HG02623 (cell line): Measurements from ENCODE around the gene IFTAP.
A peak's percentile ranks its signal among the peaks of the same experiment; 100 is the strongest.
"Not testable (repeated sequence)": the region's sequence is repeated elsewhere in the genome, so short reads cannot be mapped to it uniquely, and the experiment has no call there.

Experiments used
- ATAC-seq: cut with Tn5 transposase; IDR thresholded peaks from one replicate; pipeline ENCODE4 v1.9.1; 2021; ENCODE audit warnings: moderate library complexity; ENCODE audit not compliant: unreplicated experiment

Gene IFTAP, protein sequence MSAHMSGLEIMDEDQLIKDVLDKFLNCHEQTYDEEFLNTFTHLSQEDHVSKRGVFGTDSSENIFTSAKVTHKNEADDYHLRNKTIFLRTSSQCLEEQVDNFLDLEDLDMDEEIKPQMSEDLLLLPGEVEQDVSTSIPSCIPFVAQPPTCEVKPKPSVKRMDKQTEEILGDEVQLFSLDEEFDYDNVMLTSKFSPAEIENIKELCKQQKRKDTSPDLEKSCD

DNA sequence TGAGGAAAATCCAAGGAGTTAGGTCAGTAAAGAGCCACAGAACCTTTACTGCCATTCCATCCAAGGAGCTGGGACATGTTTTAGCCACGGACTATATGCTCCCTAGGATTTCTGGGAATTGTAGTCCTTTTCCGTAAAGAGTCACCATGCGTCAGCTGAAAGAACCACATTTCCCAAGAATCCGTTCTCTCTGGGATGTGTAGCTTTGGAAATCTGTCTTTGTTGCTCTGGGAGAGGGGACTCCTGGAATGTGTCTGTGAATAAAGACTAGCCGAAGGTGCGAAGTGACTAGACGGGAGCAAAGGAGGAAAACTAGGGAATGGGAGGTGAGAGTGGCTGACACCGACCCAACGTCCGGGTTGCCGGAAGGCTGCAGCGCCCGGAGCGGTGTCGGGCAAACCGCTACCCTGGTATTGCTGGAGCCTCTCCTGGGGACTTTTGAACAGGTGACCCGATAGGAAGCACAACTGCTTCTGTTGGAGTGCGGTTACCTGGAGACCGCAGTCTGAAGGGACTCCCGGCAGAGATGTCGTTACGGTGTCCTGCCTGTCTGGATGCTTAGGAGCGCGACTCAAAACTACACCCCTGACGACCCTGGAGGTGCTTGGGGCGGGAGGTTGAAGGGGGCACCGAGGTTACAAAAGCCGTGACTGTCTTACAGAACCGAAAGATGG is at the start of gene IFTAP:
TSS of gene IFTAP (plus strand) at position 187 of the 674 bp plus-strand sequence. CDS start 15,602 bp downstream, outside the sequence.
- ATAC-seq: peak; percentile 86

DNA sequence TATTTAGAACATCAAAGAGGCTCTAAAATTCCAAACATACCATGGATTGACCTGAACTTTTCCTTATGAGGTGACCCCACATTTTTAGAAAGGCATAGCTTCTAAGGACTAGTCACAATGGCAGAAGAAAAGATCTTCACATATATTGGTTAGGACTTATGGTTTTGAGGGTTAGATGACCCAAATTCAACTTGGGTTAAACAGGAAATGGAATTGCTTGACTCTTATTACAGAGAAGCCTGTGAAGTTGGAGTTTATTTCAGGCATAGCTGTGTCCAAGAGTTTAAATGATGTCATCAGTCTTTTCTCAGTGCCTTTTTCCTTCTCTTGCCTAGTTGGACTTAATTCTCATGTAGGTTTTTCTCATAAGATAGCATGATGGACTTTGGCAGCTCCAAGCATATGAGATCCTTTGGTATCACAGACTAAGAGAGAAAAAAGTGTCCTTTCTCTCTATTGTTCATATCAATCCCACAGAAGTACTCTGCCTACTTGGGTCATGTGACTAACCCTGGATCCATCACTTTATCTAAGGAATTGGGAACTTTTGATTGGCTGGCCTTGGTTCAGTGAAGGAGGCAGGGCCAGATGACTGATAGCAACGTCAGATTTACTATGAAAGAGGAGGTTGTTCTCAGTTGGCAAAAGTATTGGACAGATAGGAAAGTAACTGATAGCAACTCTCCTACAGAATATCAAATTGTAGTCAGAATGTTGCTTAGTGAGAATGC is 43.8 kb upstream of the IFTAP start:
- ATAC-seq: no peak

DNA sequence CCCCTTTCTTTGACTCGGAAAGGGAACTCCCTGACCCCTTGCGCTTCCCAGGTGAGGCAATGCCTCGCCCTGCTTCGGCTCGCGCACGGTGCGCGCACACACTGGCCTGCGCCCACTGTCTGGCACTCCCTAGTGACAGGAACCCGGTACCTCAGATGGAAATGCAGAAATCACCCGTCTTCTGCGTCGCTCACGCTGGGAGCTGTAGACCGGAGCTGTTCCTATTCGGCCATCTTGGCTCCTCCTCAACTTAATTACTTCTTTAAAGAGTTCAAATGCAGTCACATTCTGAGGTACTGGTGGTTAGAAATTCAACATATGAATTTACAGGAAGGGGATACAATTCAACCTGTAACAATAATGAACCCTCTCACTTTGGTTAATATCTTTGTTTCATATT is 36.9 kb upstream of the IFTAP start:
- not testable (repeated sequence) for ATAC-seq

DNA sequence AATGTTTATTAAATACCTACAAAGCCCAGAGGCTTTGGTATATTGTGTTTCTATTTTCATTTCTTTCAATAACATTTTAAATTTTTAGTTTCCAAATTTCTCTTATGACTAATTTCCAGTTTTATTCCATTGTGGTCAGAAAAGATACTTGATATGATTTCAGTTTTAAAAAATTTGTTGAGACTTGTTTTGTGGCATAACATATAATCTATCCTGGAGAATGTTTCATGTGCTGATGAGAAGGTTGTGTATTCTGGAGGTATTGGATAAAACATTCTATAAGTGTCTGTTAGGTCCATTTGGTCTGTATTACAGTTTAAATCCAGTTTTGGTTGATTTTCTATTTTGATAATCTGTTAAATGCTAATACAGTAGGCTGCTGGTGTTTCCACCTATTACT is 36.3 kb upstream of the IFTAP start:
- no peak for ATAC-seq

DNA sequence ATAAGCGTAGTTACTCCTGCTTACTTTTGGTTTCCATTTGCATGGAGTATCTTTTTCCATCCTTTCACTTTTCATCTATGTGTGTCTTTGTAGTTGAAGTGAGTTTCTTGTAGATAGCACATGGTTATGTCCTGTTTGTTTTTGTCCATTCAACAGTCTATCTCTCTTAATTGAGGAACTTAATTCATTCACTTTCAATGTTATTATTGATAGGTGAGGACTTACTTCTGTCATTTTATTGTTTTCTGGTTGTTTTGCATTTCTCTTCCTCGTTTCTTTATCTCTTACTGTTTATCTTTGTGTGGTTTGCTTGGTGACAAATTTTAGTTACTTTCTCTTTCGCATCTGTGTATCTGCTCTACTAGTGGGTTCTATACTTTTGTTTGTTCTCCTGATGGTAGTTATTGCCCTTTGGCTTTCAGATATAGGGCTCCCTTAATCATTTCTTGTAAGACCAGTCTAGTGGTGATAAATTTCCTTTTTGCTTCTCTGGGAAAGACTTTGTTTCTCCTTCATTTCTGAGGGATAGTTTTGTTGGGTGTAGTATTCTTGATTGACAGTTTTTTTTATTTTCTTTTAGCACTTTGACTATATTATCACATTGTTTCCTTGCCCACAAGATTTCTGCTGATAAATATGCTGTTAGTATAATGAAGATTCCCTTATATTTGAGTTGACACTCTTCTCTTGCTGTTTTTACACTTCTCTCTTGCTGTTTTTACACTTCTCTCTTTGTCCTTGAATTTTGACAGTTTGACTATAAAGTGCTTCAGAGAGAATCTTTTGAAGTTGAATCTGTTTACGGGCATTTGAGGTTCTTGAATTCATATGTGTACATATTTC is 35.5 kb upstream of the IFTAP start:
- ATAC-seq: peak; percentile 96

DNA sequence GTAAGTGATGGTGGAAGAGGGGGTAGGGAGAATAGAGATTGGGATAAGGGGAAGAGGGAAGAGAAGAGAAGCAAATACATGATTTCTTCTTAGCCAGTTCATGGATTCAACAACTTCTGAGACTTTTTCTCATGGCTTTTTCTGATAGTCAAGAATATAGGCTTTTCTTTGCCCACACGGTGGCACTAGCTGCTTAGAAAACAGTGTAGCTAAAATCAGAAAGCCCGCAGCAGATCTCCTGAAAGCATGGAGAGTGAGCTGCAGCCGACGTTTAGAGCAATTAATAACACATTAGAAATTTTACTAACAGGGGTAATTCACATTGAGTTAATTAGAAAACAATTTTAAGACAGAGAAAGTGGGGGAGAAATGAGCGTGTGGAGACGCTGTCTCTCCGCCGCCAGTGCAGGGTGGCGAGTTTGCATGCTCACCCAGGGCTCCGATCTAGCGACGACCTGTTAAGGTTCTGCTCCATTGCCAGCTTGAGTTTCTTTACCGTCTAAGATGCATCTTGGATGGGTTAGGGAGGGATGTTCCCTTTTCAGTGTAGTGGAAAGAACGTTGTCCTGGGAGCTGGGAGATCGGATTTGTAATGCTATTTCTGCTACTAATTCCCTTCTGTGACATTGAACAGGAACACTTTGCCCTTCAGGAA is 29.8 kb upstream of the IFTAP start:
- ATAC-seq: no peak

DNA sequence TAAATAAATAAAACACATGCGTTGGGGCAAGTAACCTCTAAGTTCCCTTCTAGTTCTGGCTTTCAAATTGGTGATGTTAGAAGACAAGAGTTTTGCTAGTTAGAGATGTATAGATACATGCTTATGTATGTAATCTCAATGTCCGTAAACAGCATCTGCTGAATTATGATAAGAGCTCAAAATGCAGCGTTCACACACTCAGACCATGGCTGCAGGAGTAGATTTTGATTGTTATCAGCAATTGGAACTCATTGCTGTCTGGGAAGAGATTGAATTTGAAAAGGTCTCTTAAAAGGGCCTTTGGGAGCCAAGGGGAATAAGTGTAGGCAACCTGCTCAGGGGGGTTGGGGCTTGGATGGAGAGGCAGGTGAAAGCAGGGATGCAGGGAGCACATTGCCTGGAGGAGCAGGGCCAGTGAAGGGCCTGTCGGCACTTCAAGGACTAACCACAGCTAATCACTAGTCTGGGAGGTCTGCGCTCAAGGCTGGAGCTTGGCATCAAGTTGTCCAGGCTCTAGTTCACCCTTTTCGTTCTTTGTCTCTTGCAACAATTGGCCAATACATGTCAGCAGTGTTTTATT is 29.2 kb upstream of the IFTAP start:
- no peak for ATAC-seq

DNA sequence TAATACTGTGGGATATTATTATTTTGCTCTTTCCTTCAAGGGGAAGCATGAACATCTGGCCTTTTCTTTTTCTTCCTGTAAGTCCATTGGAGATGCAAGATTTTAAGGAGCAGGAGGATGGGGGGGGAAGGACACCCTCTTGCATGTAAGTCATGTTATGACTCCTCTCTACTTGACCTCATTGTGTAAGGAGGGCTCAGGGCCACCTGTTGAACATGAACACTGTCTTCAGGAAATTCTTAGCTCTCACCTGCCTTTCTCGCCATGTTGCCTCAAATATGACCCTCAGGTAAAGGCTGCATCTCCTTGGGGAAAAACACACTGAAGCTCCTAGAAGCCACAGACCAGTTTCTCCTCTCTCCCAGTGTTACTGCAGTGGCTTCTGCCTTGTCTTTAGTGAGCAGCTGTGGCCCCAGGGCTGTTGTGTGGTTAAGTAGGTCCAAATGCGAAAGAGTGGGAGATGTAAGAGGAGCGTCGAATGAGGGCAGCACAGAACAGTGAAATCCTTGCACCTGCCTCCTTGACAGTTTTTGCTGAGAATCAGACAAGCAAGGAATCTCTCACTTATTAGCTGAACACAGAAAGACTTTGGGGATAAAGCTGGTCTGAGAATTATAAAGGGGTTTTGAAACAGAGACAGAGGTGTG is 27.8 kb upstream of the IFTAP start:
- ATAC-seq: no peak

DNA sequence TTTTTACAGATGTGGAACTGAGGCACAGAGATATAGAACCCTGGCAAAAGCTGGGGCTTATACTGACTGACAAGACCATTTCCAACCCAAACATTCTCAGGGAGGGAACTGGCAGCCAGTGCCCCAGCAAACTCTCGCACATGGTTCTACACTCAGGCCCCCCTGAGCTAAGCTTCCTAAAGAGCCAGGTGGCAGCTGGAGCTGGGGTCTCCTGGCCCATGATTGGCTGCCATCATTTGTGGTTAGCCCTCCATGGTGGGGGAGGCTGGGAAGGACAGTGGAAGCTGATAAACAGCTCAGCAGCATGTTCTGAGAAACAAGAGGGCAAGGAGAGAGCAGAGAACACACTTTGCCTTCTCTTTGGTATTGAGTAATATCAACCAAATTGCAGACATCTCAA is 26.6 kb upstream of the IFTAP start, which contains the start of gene RAG1:
TSS of gene RAG1 (plus strand) at position 314 of the 400 bp plus-strand sequence. CDS start 5,298 bp downstream, outside the sequence.
- ATAC-seq: no peak

DNA sequence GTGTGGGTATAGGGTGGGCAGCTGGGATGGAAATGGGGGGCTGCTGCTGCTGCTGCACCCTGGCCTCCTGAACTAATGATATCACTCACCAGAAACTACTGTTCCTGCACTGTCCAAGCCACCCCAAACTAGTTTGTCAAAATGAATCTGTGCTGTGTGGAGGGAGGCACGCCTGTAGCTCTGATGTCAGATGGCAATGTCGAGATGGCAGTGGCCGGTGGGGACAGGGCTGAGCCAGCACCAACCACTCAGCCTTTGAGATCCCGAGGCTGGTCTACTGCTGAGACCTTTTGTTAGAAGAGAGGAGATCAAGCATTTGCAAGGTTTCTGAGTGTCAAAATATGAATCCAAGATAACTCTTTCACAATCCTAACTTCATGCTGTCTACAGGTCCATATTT is 25.2 kb upstream of the IFTAP start:
- no peak for ATAC-seq

DNA sequence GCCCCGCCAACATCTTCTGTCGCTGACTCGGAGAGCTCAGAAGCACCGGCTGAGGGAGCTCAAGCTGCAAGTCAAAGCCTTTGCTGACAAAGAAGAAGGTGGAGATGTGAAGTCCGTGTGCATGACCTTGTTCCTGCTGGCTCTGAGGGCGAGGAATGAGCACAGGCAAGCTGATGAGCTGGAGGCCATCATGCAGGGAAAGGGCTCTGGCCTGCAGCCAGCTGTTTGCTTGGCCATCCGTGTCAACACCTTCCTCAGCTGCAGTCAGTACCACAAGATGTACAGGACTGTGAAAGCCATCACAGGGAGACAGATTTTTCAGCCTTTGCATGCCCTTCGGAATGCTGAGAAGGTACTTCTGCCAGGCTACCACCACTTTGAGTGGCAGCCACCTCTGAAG is 19.8 kb upstream of the IFTAP start:
- no peak for ATAC-seq

DNA sequence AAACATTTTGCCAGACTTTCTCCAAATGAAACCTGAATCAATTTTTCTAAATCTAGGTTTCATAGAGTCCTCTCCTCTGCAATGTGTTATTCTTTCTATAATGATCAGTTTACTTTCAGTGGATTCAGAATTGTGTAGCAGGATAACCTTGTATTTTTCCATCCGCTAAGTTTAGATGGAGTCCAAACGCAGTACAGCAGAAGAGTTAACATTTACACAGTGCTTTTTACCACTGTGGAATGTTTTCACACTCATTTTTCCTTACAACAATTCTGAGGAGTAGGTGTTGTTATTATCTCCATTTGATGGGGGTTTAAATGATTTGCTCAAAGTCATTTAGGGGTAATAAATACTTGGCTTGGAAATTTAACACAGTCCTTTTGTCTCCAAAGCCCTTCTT is 16.9 kb upstream of the IFTAP start:
- ATAC-seq: no peak

DNA sequence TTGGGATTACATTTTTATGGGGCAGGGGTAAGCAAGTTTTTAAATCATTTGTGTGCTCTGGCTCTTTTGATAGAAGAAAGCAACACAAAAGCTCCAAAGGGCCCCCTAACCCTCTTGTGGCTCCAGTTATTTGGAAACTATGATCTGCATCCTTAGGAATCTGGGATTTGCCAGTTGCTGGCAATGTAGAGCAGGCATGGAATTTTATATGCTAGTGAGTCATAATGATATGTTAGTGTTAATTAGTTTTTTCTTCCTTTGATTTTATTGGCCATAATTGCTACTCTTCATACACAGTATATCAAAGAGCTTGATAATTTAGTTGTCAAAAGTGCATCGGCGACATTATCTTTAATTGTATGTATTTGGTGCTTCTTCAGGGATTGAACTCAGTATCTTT is 16.4 kb upstream of the IFTAP start:
- ATAC-seq: no peak

DNA sequence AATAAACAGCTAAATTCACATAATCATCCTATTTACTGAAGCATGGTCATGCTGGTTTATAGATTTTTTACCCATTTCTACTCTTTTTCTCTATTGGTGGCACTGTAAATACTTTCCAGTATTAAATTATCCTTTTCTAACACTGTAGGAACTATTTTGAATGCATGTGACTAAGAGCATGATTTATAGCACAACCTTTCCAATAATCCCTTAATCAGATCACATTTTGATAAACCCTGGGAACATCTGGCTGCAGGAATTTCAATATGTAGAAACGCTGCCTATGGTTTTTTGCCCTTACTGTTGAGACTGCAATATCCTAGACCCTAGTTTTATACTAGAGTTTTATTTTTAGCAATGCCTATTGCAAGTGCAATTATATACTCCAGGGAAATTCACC is 15.8 kb upstream of the IFTAP start:
- no peak for ATAC-seq

DNA sequence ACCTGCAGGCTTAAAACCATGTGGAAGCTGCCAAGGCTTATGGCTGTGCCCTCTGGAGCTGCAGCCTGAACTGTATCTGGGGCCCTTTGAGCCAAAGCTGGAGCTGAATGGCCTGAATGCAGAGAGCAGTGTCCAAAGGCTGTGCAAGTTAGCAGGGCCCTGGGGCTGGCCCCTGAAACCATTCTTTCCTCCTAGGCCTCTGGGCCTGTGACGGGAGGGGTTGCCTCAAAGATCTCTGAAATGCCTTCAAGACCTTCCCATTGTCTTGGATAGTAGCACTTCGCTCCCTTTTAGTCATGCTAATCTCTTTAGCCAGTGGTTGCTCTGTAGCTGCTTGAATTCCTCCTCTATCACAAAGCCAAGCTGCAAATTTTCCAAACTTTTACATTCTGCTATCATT is 12.8 kb upstream of the IFTAP start:
- no peak for ATAC-seq

DNA sequence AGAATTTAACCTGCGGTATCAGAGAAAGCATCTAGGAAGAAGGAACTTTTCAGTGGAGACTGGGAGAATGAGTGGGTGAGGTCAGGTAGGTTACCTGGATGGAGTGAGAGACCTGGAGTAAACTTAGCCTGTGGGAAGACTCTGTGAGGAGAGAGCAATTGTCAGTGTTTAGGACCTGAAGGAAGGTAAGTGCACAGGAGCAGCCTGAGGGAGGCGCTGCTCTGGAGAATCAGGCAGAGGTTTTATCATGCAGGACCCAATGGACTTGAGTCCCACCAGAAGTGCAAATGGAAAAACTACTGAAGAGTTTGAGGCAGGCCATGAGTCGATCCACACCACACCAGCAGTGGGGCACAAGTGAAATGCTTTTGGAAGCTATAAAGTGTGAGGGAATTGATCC is 10.6 kb upstream of the IFTAP start:
- ATAC-seq: no peak

DNA sequence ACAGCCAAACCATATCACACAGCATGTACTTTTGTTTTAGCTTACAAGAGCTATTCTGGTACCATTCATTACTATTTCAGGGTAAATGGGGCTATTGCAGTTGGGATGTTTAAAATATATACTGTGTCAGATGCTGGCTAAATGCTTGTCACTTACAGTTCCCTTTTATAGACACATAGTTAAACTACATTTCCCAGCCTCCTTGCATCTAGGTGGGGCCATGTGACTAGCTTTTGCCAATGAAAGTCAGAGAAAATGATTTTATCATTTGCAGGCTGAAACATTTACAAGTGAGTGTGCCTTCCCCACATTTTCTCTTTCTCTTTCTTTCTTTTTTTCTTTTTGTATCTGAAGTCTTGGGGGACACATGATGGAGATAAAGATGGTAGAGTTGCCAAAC is 7.8 kb upstream of the IFTAP start:
- ATAC-seq: no peak

DNA sequence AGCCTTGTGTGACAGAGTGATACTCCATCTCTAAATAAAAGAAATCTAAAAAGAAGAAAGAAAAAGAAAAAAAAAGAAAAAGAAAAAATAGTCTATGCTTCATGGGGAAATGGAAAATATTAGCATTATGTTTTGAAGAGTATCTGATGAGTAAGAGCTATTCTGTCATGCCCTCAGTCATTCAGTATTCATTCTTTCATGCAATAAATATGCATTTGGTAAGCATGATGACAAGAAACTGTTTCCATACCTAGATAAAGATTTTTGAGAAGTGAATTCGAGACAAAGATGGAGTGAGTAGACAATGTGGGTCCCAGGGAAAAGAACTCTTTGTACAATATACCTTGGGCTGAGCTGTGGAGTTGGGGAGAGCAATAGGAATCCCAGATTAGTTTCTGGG is 6.2 kb upstream of the IFTAP start:
- ATAC-seq: no peak

DNA sequence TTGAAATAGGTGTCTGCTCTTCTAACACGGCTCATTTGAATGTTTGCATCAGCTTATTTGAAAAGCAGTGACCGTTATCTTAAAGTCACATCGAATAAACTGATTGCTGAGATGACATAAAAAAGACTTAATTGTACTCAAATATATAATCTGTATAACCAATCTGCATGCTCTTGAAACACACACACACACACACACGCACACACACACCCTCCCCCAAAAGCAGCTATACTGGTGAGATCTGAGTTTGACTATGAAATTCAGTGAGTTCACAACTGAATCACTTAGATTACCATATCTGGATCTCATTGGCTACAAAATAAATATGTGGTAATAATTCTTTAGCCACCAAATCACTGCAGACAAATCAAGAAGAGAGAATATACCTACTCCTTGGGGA is 3.8 kb upstream of the IFTAP start:
- no peak for ATAC-seq

DNA sequence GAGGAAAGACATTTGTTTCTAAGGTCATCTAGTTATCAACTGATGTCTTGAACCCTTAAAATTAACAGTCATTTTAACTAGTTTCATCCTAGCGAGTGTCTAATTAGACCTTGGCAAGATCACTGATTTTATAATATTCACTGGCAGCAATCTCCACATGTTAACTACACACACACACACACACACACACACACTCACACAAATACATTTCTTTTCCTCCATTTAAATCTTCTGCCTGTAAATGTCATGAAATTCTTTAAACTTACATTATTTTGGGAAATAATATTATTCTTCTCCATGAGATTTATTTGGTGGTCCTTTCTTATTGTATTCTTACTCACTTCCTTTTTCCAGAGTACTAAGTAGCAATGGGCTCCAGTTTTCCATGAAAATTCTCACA is 2.9 kb upstream of the IFTAP start:
- ATAC-seq: no peak
